HUES6 (cell line): Measurements from ENCODE around the gene ARFGAP1.
A peak's percentile ranks its signal among the peaks of the same experiment; 100 is the strongest.

ENCODE experiments used
- H3K27ac ChIP-seq: 2 replicates; pipeline ENCODE4 v1.7.0; 2013; ENCODE audit warnings: low read depth, mild to moderate bottlenecking, low read length, inconsistent platforms
- H3K27me3 ChIP-seq: 2 replicates; pipeline ENCODE4 v1.6.1; 2013; ENCODE audit warnings: low read length; ENCODE audit not compliant: control insufficient read depth, insufficient read depth
- H3K36me3 ChIP-seq: 2 replicates; pipeline ENCODE4 v1.6.1; 2013; ENCODE audit warnings: low read length; ENCODE audit not compliant: control insufficient read depth, insufficient read depth
- H3K4me1 ChIP-seq: 2 replicates; pipeline ENCODE4 v1.6.1; 2013; ENCODE audit warnings: low read length; ENCODE audit not compliant: control insufficient read depth, insufficient read depth
- H3K4me3 ChIP-seq: 2 replicates; pipeline ENCODE4 v1.5.1; 2013; ENCODE audit warnings: low read depth, low read length
- H3K9ac ChIP-seq: one replicate; pipeline ENCODE4 v1.6.1; 2013; ENCODE audit warnings: mild to moderate bottlenecking, low read length
- H3K9me3 ChIP-seq: 2 replicates; pipeline ENCODE4 v1.6.1; 2013; ENCODE audit warnings: low read depth, low read length; ENCODE audit not compliant: control insufficient read depth, insufficient read depth

ARFGAP1 gene

GRCh38 chr20:63253065-63253437 is 19.6 kb upstream of the ARFGAP1 start:
- H3K9ac ChIP-seq, result no peak overlapping the region
- no peaks in the 10 kb centered on the region for H3K9me3 ChIP-seq
- peaks cover 27% of the 10 kb centered on the region for H3K4me1 ChIP-seq
- no peaks in the 10 kb centered on the region for H3K36me3 ChIP-seq
- H3K4me3 ChIP-seq, result peak overlapping the region; percentile 53
- H3K27me3 ChIP-seq, result peaks cover 55% of the 10 kb centered on the region
- H3K27ac ChIP-seq, result no peak overlapping the region

DNA sequence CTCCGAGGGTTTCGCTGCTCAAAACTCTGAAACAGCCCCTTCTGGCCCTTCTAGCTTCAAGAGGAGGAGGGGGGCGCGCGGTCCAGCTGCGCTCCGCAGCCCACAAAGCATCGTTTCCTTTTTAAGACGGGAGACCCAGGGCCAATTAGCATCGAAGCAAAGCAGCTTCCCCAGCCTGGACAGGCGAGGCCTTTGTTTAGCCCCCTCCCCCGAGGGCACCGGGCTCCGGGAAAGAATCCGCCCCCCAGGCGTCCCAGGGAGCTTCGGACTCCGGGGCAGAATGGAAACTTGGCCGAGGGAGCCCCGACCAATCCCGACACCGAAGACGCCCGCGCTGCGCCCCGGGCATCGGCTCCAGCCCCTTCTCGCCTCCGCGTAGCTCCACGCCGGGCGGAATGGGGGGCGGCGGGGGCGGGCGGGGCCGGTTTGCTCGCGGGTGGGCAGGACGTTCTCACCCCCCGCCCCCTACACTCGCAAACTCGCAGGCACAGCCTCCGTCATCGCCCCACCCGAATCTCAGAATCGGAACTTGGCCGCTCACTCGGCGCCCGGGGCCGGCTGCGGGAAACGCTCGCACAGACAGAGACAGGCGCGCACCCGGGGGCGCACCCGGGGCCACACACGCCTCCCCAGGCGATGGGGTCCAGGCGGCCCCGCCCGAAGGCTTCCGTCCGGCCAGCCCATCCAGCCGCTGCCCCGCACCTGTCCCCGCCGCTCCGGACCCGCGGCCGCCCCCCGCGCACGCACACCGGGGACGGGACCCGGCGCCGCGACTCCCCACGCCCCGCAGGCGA is 19.0 kb upstream of the ARFGAP1 start:
- H3K9me3 ChIP-seq, result no peaks in the 10 kb centered on the region
- H3K27ac ChIP-seq, result no peak overlapping the region
- peaks cover 22% of the 10 kb centered on the region for H3K4me1 ChIP-seq
- H3K4me3 ChIP-seq, result peak overlapping the region; percentile 60
- peaks cover 54% of the 10 kb centered on the region for H3K27me3 ChIP-seq
- no peak overlapping the region for H3K9ac ChIP-seq
- no peaks in the 10 kb centered on the region for H3K36me3 ChIP-seq

- no peaks in the 10 kb centered on the region for H3K36me3 ChIP-seq
- peaks cover 54% of the 10 kb centered on the region for H3K27me3 ChIP-seq
- peak within 1 kb of the TSS; percentile 65 for H3K4me3 ChIP-seq
- no peak within 1 kb of the TSS for H3K9ac ChIP-seq
- H3K4me1 ChIP-seq, result peaks cover 23% of the 10 kb centered on the region
- H3K9me3 ChIP-seq, result no peaks in the 10 kb centered on the region
- no peak within 1 kb of the TSS for H3K27ac ChIP-seq
These were observed 18.4 kb upstream of the ARFGAP1 start, which contains the start of gene NKAIN4 for GRCh38 chr20:63254232-63254605. Gene NKAIN4 (minus strand): TSS chr20:63254463. CDS start chr20:63254450, 13 bp downstream.

DNA sequence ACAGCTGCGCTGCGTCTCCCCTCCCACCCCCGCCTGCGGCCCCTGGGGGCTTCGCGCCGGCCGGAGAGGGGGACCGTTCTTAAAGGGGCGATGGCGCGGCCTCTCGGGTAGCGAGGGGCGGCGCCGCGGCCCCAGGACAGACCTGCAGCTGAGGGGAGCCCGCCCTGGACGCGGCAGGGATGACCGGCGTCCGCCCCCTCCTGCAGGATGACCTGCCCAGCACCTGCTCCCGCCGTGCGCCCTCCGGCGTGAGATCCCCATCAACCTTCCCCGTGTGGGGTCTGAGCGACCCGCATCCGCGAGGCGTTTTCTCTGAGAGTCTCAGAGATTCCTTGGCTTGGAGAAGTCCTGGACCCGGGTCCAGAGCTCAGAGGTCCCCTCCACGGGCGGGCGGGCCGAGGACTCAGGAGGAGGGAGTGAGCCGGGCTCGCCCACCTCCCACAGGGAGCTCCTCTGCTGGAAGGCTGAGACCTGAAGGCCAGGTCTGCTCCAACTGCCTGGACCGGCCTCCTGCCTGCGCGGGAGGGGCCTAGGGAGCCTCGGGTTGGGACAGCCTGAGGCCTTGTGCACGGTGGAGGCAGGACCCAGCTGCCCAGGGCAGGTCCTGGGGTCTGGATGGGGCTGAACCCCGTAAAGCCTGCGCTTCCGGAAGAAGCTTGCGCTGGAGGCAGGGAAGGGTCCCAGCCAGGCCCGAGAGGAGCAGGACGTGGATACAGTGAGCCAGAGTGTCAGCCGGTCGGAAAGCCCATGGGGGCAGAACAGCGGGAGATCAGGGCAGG is 17.8 kb upstream of the ARFGAP1 start:
- Histone ChIP-seq H3K4me1 (peaks cover 26% of the 10 kb centered on the region), H3K36me3 (no peaks in the 10 kb centered on the region), H3K27ac (no peak overlapping the region), H3K4me3 (peak overlapping the region; percentile 65), H3K9me3 (no peaks in the 10 kb centered on the region), H3K9ac (no peak overlapping the region), H3K27me3 (peaks cover 54% of the 10 kb centered on the region)

- Histone ChIP-seq H3K4me3 (no peak overlapping the region), H3K36me3 (no peaks in the 10 kb centered on the region), H3K9ac (no peak overlapping the region), H3K4me1 (peaks cover 26% of the 10 kb centered on the region), H3K9me3 (no peaks in the 10 kb centered on the region), H3K27me3 (peaks cover 54% of the 10 kb centered on the region), H3K27ac (no peak overlapping the region)
These were observed 16.5 kb upstream of the ARFGAP1 start for GRCh38 chr20:63255931-63256704.

GRCh38 chr20:63256954-63257353 is 15.7 kb upstream of the ARFGAP1 start:
- H3K27me3 ChIP-seq, result peaks cover 49% of the 10 kb centered on the region
- H3K4me3 ChIP-seq, result no peak overlapping the region
- no peak overlapping the region for H3K9ac ChIP-seq
- no peaks in the 10 kb centered on the region for H3K9me3 ChIP-seq
- no peak overlapping the region for H3K27ac ChIP-seq
- no peaks in the 10 kb centered on the region for H3K36me3 ChIP-seq
- H3K4me1 ChIP-seq, result peaks cover 31% of the 10 kb centered on the region

- Histone ChIP-seq H3K4me3 (no peak overlapping the region), H3K9ac (no peak overlapping the region), H3K36me3 (no peaks in the 10 kb centered on the region), H3K27me3 (peaks cover 43% of the 10 kb centered on the region), H3K9me3 (no peaks in the 10 kb centered on the region), H3K4me1 (peaks cover 35% of the 10 kb centered on the region), H3K27ac (no peak overlapping the region)
These were observed 15.0 kb upstream of the ARFGAP1 start for GRCh38 chr20:63257629-63258028.

DNA sequence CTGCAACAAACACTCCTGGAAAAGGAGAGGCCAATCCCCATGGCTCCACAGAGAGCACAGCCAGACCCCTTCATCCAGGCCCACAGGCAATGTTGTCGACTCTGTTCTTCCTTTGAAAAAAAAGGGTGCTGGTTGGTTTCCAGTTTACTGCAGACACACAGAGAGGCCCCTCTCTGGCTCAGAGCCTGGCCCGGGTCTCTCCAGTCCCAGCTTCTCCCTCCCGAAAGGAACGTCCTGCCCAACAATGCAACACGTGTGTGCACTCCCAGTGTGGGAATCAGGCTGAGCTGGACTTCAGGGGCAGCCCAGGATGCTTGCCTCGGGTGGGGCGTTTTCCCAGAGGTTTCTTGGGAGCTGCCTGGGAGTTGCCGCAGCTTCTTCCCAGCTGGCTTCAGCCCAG is 13.8 kb upstream of the ARFGAP1 start:
- Histone ChIP-seq H3K27me3 (peaks cover 32% of the 10 kb centered on the region), H3K27ac (no peak overlapping the region), H3K9me3 (no peaks in the 10 kb centered on the region), H3K9ac (no peak overlapping the region), H3K36me3 (no peaks in the 10 kb centered on the region), H3K4me1 (peaks cover 28% of the 10 kb centered on the region), H3K4me3 (no peak overlapping the region)

DNA sequence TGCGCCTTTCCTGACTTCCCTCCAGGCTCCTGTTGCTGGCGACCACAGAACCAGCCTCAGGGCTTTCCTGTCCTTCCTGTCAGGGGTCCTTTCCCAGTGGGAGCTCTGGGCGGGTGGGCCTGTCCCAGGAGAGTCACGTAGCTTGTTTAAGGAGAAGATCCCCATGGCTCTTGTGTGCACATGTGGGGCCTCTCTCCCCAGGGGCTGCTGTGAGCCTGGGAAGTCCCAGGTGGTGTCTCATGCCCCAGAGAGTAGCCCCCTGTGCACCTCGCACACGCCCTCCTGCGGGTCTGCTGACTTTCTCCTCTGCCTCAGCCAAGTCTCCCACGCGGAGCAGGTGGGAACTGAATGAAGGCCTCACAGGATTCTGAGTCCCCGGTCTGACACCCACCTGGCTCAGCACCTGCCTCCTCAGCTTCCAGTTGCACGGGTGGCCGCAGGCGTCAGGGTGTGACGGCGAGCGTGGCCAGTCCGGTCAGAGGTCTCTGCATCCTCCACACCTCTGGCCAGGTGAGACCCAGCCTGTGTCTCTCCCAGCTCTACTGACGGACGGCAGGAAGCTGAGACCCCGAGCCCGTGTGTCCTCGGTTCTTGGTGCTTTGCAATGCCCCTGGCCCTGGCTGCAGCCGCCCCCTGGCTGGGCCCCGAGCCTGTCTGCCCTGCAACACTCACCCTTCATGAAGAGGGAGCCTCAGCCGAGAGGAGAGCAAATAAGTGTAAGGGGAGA is 12.7 kb upstream of the ARFGAP1 start:
- Histone ChIP-seq H3K4me1 (peaks cover 27% of the 10 kb centered on the region), H3K27ac (no peak overlapping the region), H3K9ac (no peak overlapping the region), H3K4me3 (no peak overlapping the region), H3K36me3 (no peaks in the 10 kb centered on the region), H3K27me3 (peaks cover 24% of the 10 kb centered on the region), H3K9me3 (no peaks in the 10 kb centered on the region)

DNA sequence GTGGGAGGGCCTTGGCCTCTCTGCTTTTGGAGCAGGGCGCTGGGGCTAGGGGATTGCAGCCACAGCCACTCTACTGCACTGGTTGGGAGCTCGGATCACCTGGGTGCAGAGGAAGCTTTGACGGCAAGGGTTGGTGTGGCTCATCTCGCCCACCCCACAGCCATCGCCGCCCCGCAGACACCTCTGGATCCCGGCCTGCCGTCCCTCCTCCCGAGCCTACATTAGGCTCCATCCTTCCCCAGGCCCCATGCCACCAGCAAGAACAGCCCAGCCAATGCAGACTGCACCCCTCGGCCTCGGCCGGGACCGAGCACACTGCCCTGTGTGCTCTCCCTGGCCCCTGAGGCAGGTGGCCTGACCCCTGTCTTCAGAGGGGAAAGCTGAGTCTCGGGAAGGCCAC is 12.1 kb upstream of the ARFGAP1 start:
- no peak overlapping the region for H3K4me3 ChIP-seq
- H3K4me1 ChIP-seq, result peaks cover 21% of the 10 kb centered on the region
- no peaks in the 10 kb centered on the region for H3K9me3 ChIP-seq
- peaks cover 17% of the 10 kb centered on the region for H3K27me3 ChIP-seq
- no peak overlapping the region for H3K9ac ChIP-seq
- H3K36me3 ChIP-seq, result no peaks in the 10 kb centered on the region
- no peak overlapping the region for H3K27ac ChIP-seq
